Hepatocyte (in vitro differentiated cells): Measurements from ENCODE around the gene GALNT18.

Source experiments
- CTCF ChIP-seq: fragments of 200-600 bp; sonication (generic); IDR thresholded peaks from 2 replicates; pipeline ENCODE4 v1.5.1; 2016; ENCODE audit warnings: antibody characterized with exemption, mild to moderate bottlenecking; ENCODE audit not compliant: poor library complexity
- EZH2 ChIP-seq: fragments of 200-600 bp; sonication (generic); IDR thresholded peaks from 2 replicates; pipeline ENCODE4 v1.6.1; 2016; ENCODE audit warnings: antibody characterized with exemption, mild to moderate bottlenecking, borderline replicate concordance
- EZH2phosphoT487 ChIP-seq: fragments of 200-600 bp; sonication (generic); IDR thresholded peaks from one replicate; pipeline ENCODE4 v1.6.1; 2018; ENCODE audit warnings: antibody characterized with exemption, mild to moderate bottlenecking, low read depth, moderate library complexity; ENCODE audit not compliant: unreplicated experiment, severe bottlenecking

GRCh38 chr11:11624204-11624603 is 2.4 kb upstream of the GALNT18 start:
- TF ChIP-seq CTCF (no peak), EZH2 (no peak), EZH2phosphoT487 (no peak)
